Activated CD4-positive, alpha-beta memory T cell treated with anti-CD3 and anti-CD28 coated beads for 36 hours (primary cell): ENCODE results near the gene POLR2I. TPM values are rescaled to one million over a fixed set of nuclear protein-coding genes. Genes with fewer than 3 reads are reported as not detected.

Experiments used
- CTCF ChIA-PET: fragments of 350-600 bp; sonication (Branson Sonifier 250); formaldehyde crosslinking; loops from one replicate; lab custom pipeline; 2021; ENCODE audit warnings: antibody characterized with exemption, inconsistent platforms; lab: Charles Lee
- POLR2A ChIA-PET: fragments of 350-600 bp; sonication (Branson Sonifier 250); formaldehyde crosslinking; loops from one replicate; lab custom pipeline; 2021; ENCODE audit warnings: antibody characterized with exemption; lab: Charles Lee
- DNase-seq: peaks from one replicate; pipeline ENCODE4 v3.0.0-alpha.2; 2020
- H3K27ac Mint-ChIP-seq: one replicate; pipeline ENCODE4 v1.8.0; 2021; ENCODE audit warnings: mixed read lengths
- H3K27me3 Mint-ChIP-seq: one replicate; pipeline ENCODE4 v1.8.0; 2021; ENCODE audit warnings: mixed read lengths
- H3K36me3 Mint-ChIP-seq: one replicate; pipeline ENCODE4 v1.8.0; 2021; ENCODE audit warnings: mixed read lengths
- H3K4me1 Mint-ChIP-seq: one replicate; pipeline ENCODE4 v1.8.0; 2021; ENCODE audit warnings: low read depth, mixed read lengths
- H3K4me3 Mint-ChIP-seq: one replicate; pipeline ENCODE4 v1.8.0; 2021; ENCODE audit warnings: mild to moderate bottlenecking, mixed read lengths
- H3K9me3 Mint-ChIP-seq: one replicate; pipeline ENCODE4 v1.8.0; 2021; ENCODE audit warnings: mixed read lengths
- intact Hi-C: fragments of 100-400 bp; cut with micrococcal nuclease; formaldehyde crosslinking; loops from one replicate; pipeline ENCODE4 v1.15.1; 2023
- total RNA-seq, 2 experiments: library from RNA; stranded (reverse); gene quantifications; one replicate each; pipeline ENCODE4 v1.2.3, GENCODE V29; 2021

Gene POLR2I
- total RNA-seq: 10 to 100 TPM; 84.1 to 84.8 TPM

DNA sequence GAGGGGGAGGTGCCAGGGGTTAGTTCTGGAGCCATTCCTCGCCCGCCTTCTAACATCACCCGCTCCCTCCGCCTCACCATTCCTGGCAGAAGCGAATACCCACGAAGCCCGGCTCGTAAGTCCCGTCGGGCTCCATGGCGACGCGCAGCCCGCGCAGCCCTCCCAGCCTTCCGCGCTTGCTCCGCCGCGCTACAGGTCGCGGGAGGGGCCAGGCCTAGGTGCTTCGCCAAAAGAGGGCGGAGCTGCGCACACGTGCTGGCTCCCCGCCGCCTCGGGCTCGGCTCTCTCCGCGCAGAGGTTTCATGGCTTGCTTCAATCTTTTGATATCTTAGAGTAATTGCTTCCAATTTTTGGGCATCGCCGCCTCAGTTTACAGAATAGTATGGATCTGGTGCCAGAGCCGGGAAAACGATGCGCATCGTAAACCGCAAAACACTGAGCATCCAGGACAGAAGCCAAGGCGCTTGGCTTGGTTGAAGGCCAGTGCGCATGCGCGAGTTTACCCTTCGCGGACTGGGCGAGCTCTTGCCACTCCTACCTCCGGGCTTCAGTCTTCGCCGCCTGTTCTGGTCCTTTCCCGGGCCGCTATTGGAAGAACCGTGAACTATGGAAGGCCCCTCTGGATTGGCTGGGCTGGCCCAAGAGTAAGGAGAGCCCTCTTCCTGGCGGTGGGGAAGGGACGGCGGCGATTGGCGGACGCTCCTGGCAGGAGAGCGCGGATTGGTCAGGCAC, at the start of gene POLR2I:
Gene POLR2I, minus strand, starts transcription at position 155 of the 732 bp plus-strand sequence. Its CDS starts 19 bp downstream, at position 136.
- POLR2A ChIA-PET: interaction anchor here (0.8 to 2.7 kb wide), 7 partner anchors 9 to 101 kb away, joined by 3 to 13 read pairs (median 4); partner anchors contain the start of genes ALKBH6, ZNF146 and ZNF565
- Mint-ChIP-seq H3K27ac (peak within 1 kb of the TSS; percentile 94), H3K27me3 (peaks cover 5% of the 10 kb centered on the region), H3K4me3 (peak within 1 kb of the TSS; percentile 99), H3K4me1 (peaks cover 36% of the 10 kb centered on the region), H3K9me3 (no peaks in the 10 kb centered on the region), H3K36me3 (peaks cover 30% of the 10 kb centered on the region)
- intact Hi-C loops: loop anchor here (1.0 to 10.0 kb wide), 8 partner anchors 12 to 400 kb away; partner anchors contain the start of genes ALKBH6, IGFLR1, KMT2B and LIN37
- CTCF ChIA-PET: interaction anchor here (1.1 to 2.8 kb wide), 4 partner anchors 13 to 123 kb away, joined by 3 to 22 read pairs (median 4); no protein-coding TSS in a partner anchor
- peak; percentile 99 for DNase-seq

DNA sequence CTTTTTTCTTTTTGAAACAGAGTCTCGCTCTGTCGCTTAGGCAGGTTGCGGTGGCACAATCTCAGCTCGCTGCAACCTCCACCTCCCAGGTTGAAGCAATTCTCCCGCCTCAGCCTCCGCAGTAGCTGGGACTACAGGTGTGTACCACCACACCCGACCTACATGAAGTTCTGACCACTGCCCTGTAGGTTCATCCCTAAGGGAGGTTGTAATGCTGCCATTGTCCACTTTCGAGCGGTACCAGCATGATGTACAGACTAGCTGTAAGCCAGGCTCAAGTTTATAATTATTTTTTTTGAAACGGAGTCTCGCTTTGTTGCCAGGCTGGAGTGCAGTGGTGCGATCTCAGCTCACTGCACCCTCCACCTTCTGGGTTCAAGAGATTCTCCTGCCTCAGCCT, 49.1 kb upstream of the POLR2I start:
- POLR2A ChIA-PET: no interaction called here
- Mint-ChIP-seq H3K27ac (no peak overlapping the region), H3K4me3 (no peak overlapping the region), H3K9me3 (no peaks in the 10 kb centered on the region), H3K4me1 (no peaks in the 10 kb centered on the region), H3K36me3 (no peaks in the 10 kb centered on the region), H3K27me3 (no peaks in the 10 kb centered on the region)
- CTCF ChIA-PET: interaction anchor here (1.5 kb wide), 1 partner anchor 10 kb away, joined by 5 read pairs; no protein-coding TSS in a partner anchor
- intact Hi-C loops: no loop called here
- no peak for DNase-seq

DNA sequence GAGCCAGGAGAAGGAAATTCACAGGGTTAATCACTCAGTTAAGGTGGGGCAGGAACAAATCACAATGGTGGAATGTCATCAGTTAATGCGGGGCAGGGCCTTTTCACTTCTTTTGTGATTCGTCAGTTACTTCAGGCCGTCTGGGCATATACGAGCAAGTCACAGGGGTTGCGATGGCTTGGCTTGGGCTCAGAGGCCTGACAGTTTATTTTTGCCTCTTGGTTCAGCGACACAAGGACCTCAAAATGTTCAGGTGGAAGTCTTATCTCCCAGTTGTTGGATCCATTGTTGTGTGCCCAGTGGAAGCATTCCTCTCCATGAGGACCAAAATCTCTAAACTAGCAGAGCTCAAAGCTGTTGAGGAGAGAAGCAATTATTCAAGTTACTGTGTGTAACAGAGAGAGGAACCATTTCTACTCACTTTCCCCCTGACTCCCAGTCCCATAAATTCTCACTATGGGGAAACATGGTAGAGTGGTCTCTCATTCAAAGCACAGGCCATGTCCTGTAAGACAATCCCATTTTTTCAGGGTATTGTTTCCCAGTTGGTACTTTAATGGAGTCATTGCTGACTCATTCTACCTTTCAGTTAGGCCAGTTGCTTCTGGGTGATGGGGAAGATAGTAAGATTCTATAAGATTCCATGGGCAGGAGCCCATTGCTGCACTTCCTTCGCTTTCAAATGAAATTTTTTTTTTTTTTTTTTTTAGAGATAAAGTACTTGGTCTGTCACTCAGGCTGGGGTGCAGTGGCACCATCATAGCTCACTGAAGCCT, 46.3 kb upstream of the POLR2I start:
- POLR2A ChIA-PET: no interaction called here
- DNase-seq: no peak
- no peak overlapping the region for H3K4me3 Mint-ChIP-seq
- CTCF ChIA-PET: interaction anchor here (0.7 kb wide), 1 partner anchor 33 kb away, joined by 4 read pairs; no protein-coding TSS in a partner anchor
- peaks cover 2% of the 10 kb centered on the region for H3K4me1 Mint-ChIP-seq
- intact Hi-C loops: no loop called here
- no peaks in the 10 kb centered on the region for H3K36me3 Mint-ChIP-seq
- H3K27me3 Mint-ChIP-seq: no peaks in the 10 kb centered on the region
- no peak overlapping the region for H3K27ac Mint-ChIP-seq
- no peaks in the 10 kb centered on the region for H3K9me3 Mint-ChIP-seq

DNA sequence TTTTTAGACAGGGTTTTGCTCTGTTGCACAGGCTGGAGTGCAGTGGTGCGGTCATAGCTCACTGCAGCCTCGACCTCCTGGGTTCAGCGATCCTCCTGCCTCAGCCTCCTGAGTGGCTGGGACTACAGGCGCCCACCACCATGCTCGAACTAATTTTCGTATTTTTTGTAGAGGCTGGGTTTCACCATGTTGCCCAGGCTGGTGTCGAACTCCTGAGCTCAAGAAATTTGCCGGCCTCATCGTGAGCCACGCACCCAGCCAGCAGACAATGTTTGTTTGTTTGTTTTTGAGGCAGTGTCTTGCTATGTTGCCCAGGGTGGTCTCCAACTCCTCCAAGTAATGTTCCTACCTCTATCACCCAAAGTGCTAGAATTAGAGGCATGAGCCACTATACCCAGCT, 38.5 kb upstream of the POLR2I start:
- intact Hi-C loops: no loop called here
- Mint-ChIP-seq H3K27me3 (no peaks in the 10 kb centered on the region), H3K27ac (no peak overlapping the region), H3K36me3 (peaks cover 18% of the 10 kb centered on the region), H3K4me3 (no peak overlapping the region), H3K4me1 (peaks cover 6% of the 10 kb centered on the region), H3K9me3 (no peaks in the 10 kb centered on the region)
- CTCF ChIA-PET: interaction anchor here (2.3 kb wide), 1 partner anchor 25 kb away, joined by 9 read pairs; no protein-coding TSS in a partner anchor
- no peak for DNase-seq
- POLR2A ChIA-PET: interaction anchor here (0.6 kb wide), 1 partner anchor 20 kb away, joined by 3 read pairs; no protein-coding TSS in a partner anchor

DNA sequence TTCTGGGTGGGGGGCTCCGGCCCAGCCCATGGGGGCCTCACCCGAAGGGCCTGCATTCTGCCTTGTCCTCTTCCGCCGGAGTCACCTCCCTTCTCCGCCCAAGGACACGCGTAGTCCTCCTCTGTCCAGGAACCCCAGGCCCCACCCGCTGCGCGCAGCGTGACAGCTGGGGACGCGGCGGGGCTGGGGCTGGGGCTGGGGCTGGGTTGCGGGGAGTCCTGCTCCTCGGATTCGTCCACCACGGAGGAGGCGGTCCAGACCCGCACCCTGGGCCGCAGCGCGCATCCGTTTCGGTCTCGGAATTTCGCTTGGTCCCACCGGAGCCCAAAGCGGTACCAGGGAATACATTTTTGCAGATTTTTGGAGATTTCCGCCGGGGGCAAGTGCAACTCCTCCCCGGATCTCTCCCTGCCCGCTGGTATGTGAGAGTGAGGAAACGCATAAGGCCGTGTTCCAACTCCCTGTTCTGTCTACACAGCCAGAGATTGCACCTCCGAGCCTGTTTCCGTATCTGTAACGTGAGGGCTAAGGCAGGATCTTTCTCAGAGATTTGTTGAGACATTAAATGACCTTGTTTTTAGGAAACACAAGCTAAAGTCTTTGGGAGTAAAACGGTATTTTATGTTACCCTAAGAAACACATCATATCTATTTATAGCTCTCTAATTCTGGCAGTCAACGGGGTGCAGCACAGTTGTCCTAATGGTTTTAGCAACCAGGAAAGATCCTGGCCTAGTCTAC, 37.8 kb upstream of the POLR2I start, which contains the start of gene COX7A1:
Gene COX7A1, minus strand, starts transcription at position 96 of the 740 bp plus-strand sequence. Its CDS starts 40 bp downstream, at position 56.
- no peak within 1 kb of the TSS for H3K27ac Mint-ChIP-seq
- peaks cover 20% of the 10 kb centered on the region for H3K36me3 Mint-ChIP-seq
- H3K27me3 Mint-ChIP-seq: no peaks in the 10 kb centered on the region
- no peak for DNase-seq
- no peaks in the 10 kb centered on the region for H3K9me3 Mint-ChIP-seq
- no peak within 1 kb of the TSS for H3K4me3 Mint-ChIP-seq
- CTCF ChIA-PET: interaction anchor here (2.3 kb wide), 1 partner anchor 25 kb away, joined by 9 read pairs; no protein-coding TSS in a partner anchor
- intact Hi-C loops: no loop called here
- H3K4me1 Mint-ChIP-seq: peaks cover 6% of the 10 kb centered on the region
- POLR2A ChIA-PET: interaction anchor here (0.6 kb wide), 1 partner anchor 20 kb away, joined by 3 read pairs; no protein-coding TSS in a partner anchor

GRCh38 chr19:36152019-36152351, 37.3 kb upstream of the POLR2I start:
- peaks cover 23% of the 10 kb centered on the region for H3K36me3 Mint-ChIP-seq
- no peaks in the 10 kb centered on the region for H3K27me3 Mint-ChIP-seq
- ChIA-PET POLR2A (no interaction called here), CTCF (no interaction called here)
- H3K4me1 Mint-ChIP-seq: peaks cover 6% of the 10 kb centered on the region
- no peak overlapping the region for H3K27ac Mint-ChIP-seq
- H3K4me3 Mint-ChIP-seq: no peak overlapping the region
- intact Hi-C loops: no loop called here
- DNase-seq: no peak
- no peaks in the 10 kb centered on the region for H3K9me3 Mint-ChIP-seq

- Mint-ChIP-seq H3K9me3 (no peaks in the 10 kb centered on the region), H3K27ac (no peak overlapping the region), H3K4me1 (peaks cover 6% of the 10 kb centered on the region), H3K4me3 (no peak overlapping the region), H3K36me3 (peaks cover 27% of the 10 kb centered on the region), H3K27me3 (no peaks in the 10 kb centered on the region)
- no peak for DNase-seq
- intact Hi-C loops: no loop called here
- ChIA-PET CTCF (no interaction called here), POLR2A (no interaction called here)
Measured at GRCh38 chr19:36151144-36152018, 36.7 kb upstream of the POLR2I start.

GRCh38 chr19:36150586-36150985, 35.9 kb upstream of the POLR2I start:
- DNase-seq: no peak
- H3K9me3 Mint-ChIP-seq: no peaks in the 10 kb centered on the region
- peaks cover 35% of the 10 kb centered on the region for H3K36me3 Mint-ChIP-seq
- CTCF ChIA-PET: interaction anchor here (1.6 kb wide), 1 partner anchor 23 kb away, joined by 6 read pairs; no protein-coding TSS in a partner anchor
- H3K27ac Mint-ChIP-seq: no peak overlapping the region
- H3K4me1 Mint-ChIP-seq: no peaks in the 10 kb centered on the region
- no peak overlapping the region for H3K4me3 Mint-ChIP-seq
- no peaks in the 10 kb centered on the region for H3K27me3 Mint-ChIP-seq
- POLR2A ChIA-PET: no interaction called here
- intact Hi-C loops: no loop called here

GRCh38 chr19:36149673-36150406, 35.2 kb upstream of the POLR2I start:
- CTCF ChIA-PET: interaction anchor here (1.6 kb wide), 1 partner anchor 22 kb away, joined by 6 read pairs; no protein-coding TSS in a partner anchor
- no peak overlapping the region for H3K27ac Mint-ChIP-seq
- no peaks in the 10 kb centered on the region for H3K4me1 Mint-ChIP-seq
- peaks cover 38% of the 10 kb centered on the region for H3K36me3 Mint-ChIP-seq
- POLR2A ChIA-PET: no interaction called here
- no peak overlapping the region for H3K4me3 Mint-ChIP-seq
- intact Hi-C loops: no loop called here
- no peaks in the 10 kb centered on the region for H3K27me3 Mint-ChIP-seq
- no peaks in the 10 kb centered on the region for H3K9me3 Mint-ChIP-seq
- no peak for DNase-seq

DNA sequence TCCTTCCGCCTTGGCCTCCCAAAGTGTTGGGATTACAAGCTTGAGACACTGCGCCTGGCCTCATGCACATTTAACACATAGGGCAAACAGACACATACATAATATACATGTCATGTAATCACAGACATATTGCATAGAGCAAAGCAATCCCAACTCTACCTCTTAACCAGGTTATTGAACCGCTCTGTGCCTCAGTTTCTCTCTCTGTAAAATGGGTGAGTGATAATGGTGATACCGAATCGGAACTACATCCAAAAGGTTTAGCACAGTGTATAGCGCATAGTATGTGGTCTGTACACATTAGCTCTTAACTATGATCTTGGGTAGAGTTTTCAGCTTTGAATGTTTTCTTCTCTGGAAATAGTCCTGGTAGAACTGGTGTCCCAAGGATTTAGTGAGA, 29.9 kb upstream of the POLR2I start:
- no peaks in the 10 kb centered on the region for H3K9me3 Mint-ChIP-seq
- peaks cover 13% of the 10 kb centered on the region for H3K4me1 Mint-ChIP-seq
- H3K36me3 Mint-ChIP-seq: peaks cover 49% of the 10 kb centered on the region
- intact Hi-C loops: no loop called here
- no peaks in the 10 kb centered on the region for H3K27me3 Mint-ChIP-seq
- ChIA-PET POLR2A (no interaction called here), CTCF (interaction anchor here (5.3 kb wide), 1 partner anchor 17 kb away, joined by 24 read pairs; no protein-coding TSS in a partner anchor)
- DNase-seq: no peak
- H3K27ac Mint-ChIP-seq: no peak overlapping the region
- no peak overlapping the region for H3K4me3 Mint-ChIP-seq
